Tibial nerve (tissue), 4 donors: ENCODE data around the gene UQCRQ. TPM values are rescaled to one million over a fixed set of nuclear protein-coding genes. Genes with fewer than 3 reads are reported as not detected.

Experiments used
- DNase-seq, 2 donors: peaks; one replicate each; pipeline ENCODE4 v3.0.0-alpha.2; 2019; ENCODE audit warnings: low spot score in 2 of 2
- H3K27ac ChIP-seq, 4 donors: fragments of 200-600 bp; sonication (generic) in 3 of 4; one replicate each; pipeline ENCODE4 v1.5.1; 2017 to 2019; ENCODE audit warnings: mild to moderate bottlenecking in 1 of 4
- H3K27me3 ChIP-seq, 2 donors: fragments of 200-600 bp; sonication (generic) in 1 of 2; one replicate each; pipeline versions ENCODE4 v1.5.1 to v1.6.0; 2017 to 2019
- H3K36me3 ChIP-seq, 3 donors: fragments of 200-600 bp; sonication (generic); one replicate each; pipeline ENCODE4 v1.5.1; 2018 to 2019
- H3K4me1 ChIP-seq, 4 donors: fragments of 200-600 bp; sonication (generic) in 3 of 4; one replicate each; pipeline ENCODE4 v1.5.1; 2017 to 2019
- H3K4me3 ChIP-seq, 4 donors: fragments of 200-600 bp; sonication (generic) in 3 of 4; one replicate each; pipeline ENCODE4 v1.5.1; 2017 to 2019; ENCODE audit warnings: mild to moderate bottlenecking in 1 of 4, moderate library complexity in 1 of 4
- H3K9me3 ChIP-seq, 4 donors: fragments of 200-600 bp; sonication (generic) in 3 of 4; one replicate each; pipeline ENCODE4 v1.5.1; 2017 to 2019
- EP300 ChIP-seq, 2 donors: sonication (generic); formaldehyde crosslinking; IDR thresholded peaks; one replicate each; pipeline ENCODE4 v1.6.1; 2017; ENCODE audit warnings: antibody characterized with exemption in 2 of 2, mild to moderate bottlenecking in 1 of 2
- POLR2A ChIP-seq, 2 donors: fragments of 450-650 bp; IDR thresholded peaks; one replicate each; pipeline ENCODE4 v1.6.1; 2017; ENCODE audit warnings: antibody characterized with exemption in 2 of 2, mild to moderate bottlenecking in 2 of 2, moderate library complexity in 2 of 2
- WGBS, 2 donors: methylation state at CpG; one replicate each; pipeline ENCODE4 v1.1.5; 2018; 5-methylcytosine and 5-hydroxymethylcytosine counted together
- total RNA-seq, 4 donors: library from RNA; depleted of rRNA; stranded (reverse); fragments of >200 nt; gene quantifications; one replicate each; pipeline ENCODE4 v1.1.0, GENCODE V29; 2016
- TF ChIP-seq, protein P1 (sequence below), 5 experiments: fragments of 200-600 bp in 3 of 5; fragments of 450-650 bp in 2 of 5; sonication (generic) in 3 of 5; IDR thresholded peaks; one replicate each; pipeline ENCODE4 v1.5.1; 2016 to 2019; ENCODE audit warnings: antibody characterized with exemption in 5 of 5, mild to moderate bottlenecking in 3 of 5, moderate library complexity in 2 of 5

The UQCRQ gene
- total RNA-seq, 4 donors from 2014 or later = 69.8 to 143 (median 118) TPM

DNA sequence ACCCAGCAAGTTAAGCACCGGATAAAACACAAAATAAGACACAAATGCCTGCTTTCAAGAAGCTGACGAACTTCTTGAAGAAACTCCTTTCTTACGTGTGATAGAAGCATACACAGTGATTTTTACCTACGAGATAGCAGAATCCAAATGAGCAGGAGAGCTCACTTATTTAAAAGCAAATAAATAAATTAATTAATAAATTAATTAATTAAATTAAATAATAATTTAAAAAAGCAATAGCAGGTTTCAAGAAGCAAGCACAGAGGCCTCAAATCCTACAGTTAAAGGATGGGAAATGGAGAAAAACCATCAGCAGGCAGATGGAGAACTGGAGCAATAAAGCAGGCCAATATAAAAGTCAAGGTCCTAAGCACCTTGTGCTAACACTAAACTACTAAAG lies 24.4 kb downstream of the UQCRQ start:
- TF ChIP-seq, protein P1, sequence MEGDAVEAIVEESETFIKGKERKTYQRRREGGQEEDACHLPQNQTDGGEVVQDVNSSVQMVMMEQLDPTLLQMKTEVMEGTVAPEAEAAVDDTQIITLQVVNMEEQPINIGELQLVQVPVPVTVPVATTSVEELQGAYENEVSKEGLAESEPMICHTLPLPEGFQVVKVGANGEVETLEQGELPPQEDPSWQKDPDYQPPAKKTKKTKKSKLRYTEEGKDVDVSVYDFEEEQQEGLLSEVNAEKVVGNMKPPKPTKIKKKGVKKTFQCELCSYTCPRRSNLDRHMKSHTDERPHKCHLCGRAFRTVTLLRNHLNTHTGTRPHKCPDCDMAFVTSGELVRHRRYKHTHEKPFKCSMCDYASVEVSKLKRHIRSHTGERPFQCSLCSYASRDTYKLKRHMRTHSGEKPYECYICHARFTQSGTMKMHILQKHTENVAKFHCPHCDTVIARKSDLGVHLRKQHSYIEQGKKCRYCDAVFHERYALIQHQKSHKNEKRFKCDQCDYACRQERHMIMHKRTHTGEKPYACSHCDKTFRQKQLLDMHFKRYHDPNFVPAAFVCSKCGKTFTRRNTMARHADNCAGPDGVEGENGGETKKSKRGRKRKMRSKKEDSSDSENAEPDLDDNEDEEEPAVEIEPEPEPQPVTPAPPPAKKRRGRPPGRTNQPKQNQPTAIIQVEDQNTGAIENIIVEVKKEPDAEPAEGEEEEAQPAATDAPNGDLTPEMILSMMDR (IDR thresholded peaks at IDR 0.05) = no peak
- TF ChIP-seq POLR2A (IDR thresholded peaks at IDR 0.05) = no peak
- no peak for TF ChIP-seq EP300 (IDR thresholded peaks at IDR 0.05)
- Histone ChIP-seq H3K27me3 (no peaks in the 10 kb centered on the region), H3K4me1 (peaks cover 0 to 5% (median 0%) of the 10 kb centered on the region in 4 donors), H3K27ac (no peak overlapping the region), H3K36me3 (peaks cover 3 to 91% (median 22%) of the 10 kb centered on the region in 3 donors), H3K9me3 (no peaks in the 10 kb centered on the region), H3K4me3 (no peak overlapping the region)
- 93 to 94% methylated on average over 4 of the region's 4 CpGs for WGBS, 2 donors
- no peak for DNase-seq

DNA sequence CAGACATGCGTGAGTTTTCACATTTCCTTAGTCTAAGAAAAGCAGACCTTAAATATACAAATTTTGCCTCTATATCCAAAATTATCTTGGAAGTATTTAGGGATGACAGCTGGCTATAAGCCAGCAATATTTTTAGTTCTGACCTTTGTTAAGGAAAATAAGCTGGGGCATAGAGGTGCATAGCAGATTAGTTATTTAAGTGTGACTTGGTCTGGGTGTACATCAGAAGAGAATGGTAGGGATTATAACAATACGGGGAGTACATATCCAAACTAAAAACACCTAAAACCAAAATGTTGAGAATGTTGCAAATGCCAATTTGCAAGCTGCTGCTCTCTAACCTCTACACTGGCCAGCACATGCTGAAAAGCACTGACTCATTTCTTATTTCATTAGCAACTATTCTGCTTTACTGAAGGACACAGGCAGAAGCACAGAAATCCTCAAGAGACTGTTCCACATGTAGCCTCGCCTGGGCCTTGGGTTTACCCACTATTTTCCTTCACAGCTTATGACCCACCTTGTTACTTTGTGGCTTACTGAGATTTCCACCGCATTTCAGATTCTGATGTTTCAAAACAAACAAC lies 29.4 kb downstream of the UQCRQ start:
- DNase-seq = no peak
- Histone ChIP-seq H3K27ac (no peak overlapping the region), H3K36me3 (peaks cover 7 to 76% (median 24%) of the 10 kb centered on the region in 3 donors), H3K4me1 (peaks cover 0 to 5% (median 0%) of the 10 kb centered on the region in 4 donors), H3K9me3 (no peaks in the 10 kb centered on the region), H3K4me3 (no peak overlapping the region), H3K27me3 (no peaks in the 10 kb centered on the region)
- 83 to 85% methylated on average over 4 of the region's 4 CpGs for whole genome bisulfite sequencing, 2 donors
- no peak for TF ChIP-seq EP300 (IDR thresholded peaks at IDR 0.05)
- TF ChIP-seq, protein P1 (IDR thresholded peaks at IDR 0.05) = no peak
- TF ChIP-seq POLR2A (IDR thresholded peaks at IDR 0.05) = no peak

DNA sequence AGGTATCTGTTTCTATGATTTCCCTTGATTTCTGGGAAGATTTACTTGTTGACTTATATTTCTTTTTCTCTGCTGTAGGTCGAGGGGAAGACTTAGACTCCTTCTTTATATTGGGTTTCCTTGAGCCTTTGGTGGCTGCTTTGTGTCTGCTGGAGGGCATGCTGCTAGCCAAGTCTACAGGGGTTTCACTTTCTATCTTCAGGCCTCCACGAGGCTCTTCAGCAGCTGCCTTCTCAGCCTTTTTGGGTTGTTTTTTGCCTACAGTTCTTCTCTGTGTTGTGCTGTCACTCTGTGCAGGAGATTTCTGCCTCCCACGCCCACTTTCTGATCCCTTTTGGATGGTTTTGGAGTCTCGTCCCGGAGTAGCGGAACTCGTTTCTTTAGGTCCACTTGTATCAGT lies 30.2 kb downstream of the UQCRQ start:
- peaks cover 0 to 5% (median 0%) of the 10 kb centered on the region in 4 donors for H3K4me1 ChIP-seq
- 89 to 90% methylated on average over 7 of the region's 7 CpGs for WGBS, 2 donors
- no peak for DNase-seq
- no peaks in the 10 kb centered on the region for H3K9me3 ChIP-seq
- no peak overlapping the region for H3K27ac ChIP-seq
- no peak for TF ChIP-seq EP300 (IDR thresholded peaks at IDR 0.05)
- TF ChIP-seq, protein P1 (IDR thresholded peaks at IDR 0.05) = no peak
- no peak for TF ChIP-seq POLR2A (IDR thresholded peaks at IDR 0.05)
- H3K27me3 ChIP-seq = no peaks in the 10 kb centered on the region
- no peak overlapping the region for H3K4me3 ChIP-seq
- H3K36me3 ChIP-seq = peaks cover 7 to 69% (median 24%) of the 10 kb centered on the region in 3 donors

DNA sequence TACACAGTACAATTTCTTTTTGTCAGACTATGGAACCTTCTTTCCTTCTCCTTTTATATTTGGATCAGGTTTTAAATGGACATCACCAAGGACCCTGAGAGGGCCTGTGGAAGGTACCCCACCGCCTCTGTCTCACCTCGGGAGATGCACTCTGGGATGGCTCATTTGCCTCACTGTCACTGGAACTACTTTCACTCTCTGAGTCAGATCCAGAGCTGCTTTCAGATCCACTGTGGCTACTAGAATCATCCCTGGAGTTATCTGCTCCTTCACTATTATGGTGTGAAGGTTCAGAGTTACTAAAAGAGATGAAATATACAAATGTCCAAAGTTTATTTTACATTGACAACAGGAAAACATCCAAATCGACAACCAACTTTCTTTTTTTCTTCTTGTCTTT lies 31.7 kb downstream of the UQCRQ start:
- DNase-seq = no peak
- H3K9me3 ChIP-seq = no peaks in the 10 kb centered on the region
- H3K27ac ChIP-seq = no peak overlapping the region
- WGBS, 2 donors = 69% methylated on average over 3 of the region's 3 CpGs
- no peaks in the 10 kb centered on the region for H3K27me3 ChIP-seq
- H3K36me3 ChIP-seq = peaks cover 7 to 62% (median 21%) of the 10 kb centered on the region in 3 donors
- H3K4me1 ChIP-seq = no peaks in the 10 kb centered on the region
- no peak overlapping the region for H3K4me3 ChIP-seq
- TF ChIP-seq, protein P1 (IDR thresholded peaks at IDR 0.05) = no peak
- TF ChIP-seq EP300 (IDR thresholded peaks at IDR 0.05) (no peak), POLR2A (IDR thresholded peaks at IDR 0.05) (no peak)

DNA sequence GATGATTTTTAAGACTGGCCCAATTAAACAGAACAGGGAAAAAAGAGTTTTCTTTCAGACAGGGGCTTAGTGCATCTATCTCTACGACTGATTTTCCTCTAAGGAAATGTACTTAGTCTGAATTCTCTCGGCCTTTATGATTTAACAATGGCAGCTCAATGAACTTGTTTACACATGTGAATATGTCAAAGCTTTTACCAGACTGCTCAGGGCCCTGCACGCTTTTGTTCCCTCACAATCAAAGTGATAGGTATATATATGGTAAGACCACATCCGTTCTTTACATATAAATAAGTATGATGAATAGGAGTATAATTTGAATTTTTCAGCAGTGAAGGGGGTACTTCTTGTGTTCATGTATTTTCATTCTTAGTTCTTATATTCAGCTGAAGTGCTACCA lies 34.6 kb downstream of the UQCRQ start:
- no peak overlapping the region for H3K27ac ChIP-seq
- no peaks in the 10 kb centered on the region for H3K9me3 ChIP-seq
- WGBS, 2 donors = 75 to 83% methylated on average over 4 of the region's 4 CpGs
- H3K36me3 ChIP-seq = peaks cover 5 to 37% (median 10%) of the 10 kb centered on the region in 3 donors
- no peak for TF ChIP-seq EP300 (IDR thresholded peaks at IDR 0.05)
- TF ChIP-seq POLR2A (IDR thresholded peaks at IDR 0.05) = no peak
- TF ChIP-seq, protein P1 (IDR thresholded peaks at IDR 0.05) = no peak
- H3K4me3 ChIP-seq = no peak overlapping the region
- no peak for DNase-seq
- H3K27me3 ChIP-seq = no peaks in the 10 kb centered on the region
- no peaks in the 10 kb centered on the region for H3K4me1 ChIP-seq
